PFSK-1 (cell line): ENCODE measurements around the gene FAM3B.

Experiments
- POLR2AphosphoS5 ChIP-seq: IDR thresholded peaks from 2 replicates; pipeline ENCODE4 v1.6.1; 2012; ENCODE audit warnings: low read depth, mild to moderate bottlenecking, control low read depth, low read length, moderate library complexity
- REST ChIP-seq, 2 experiments: IDR thresholded peaks; 2 replicates each; pipeline versions ENCODE4 v1.6.1 to v1.8.0; 2011 to 2012; ENCODE audit warnings: low read depth in 2 of 2, low read length in 2 of 2, control low read depth in 1 of 2, inconsistent platforms in 1 of 2, mild to moderate bottlenecking in 1 of 2, moderate library complexity in 1 of 2; ENCODE audit not compliant: insufficient read depth in 1 of 2
- SIN3A ChIP-seq: IDR thresholded peaks from 2 replicates; pipeline ENCODE4 v1.6.1; 2012; ENCODE audit warnings: mild to moderate bottlenecking, low read length, moderate library complexity, borderline replicate concordance; ENCODE audit not compliant: insufficient read depth
- TAF1 ChIP-seq: IDR thresholded peaks from 2 replicates; pipeline ENCODE4 v1.6.1; 2012; ENCODE audit warnings: low read length, control low read depth, borderline replicate concordance; ENCODE audit not compliant: insufficient read depth

- TF ChIP-seq POLR2AphosphoS5 (no peak), REST (IDR thresholded peaks at IDR 0.05; ENCODE audit: insufficient read depth in 1 of 2, low read depth in 2 of 2, low read length in 2 of 2) (no peak), TAF1 (no peak), SIN3A (no peak)
Observed at GRCh38 chr21:41318218-41318617, 1.6 kb downstream of the FAM3B start.
